PC-9 (cell line): ENCODE measurements around the gene DNAJC11. TPM values are rescaled to one million over a fixed set of nuclear protein-coding genes. Genes with fewer than 3 reads are reported as not detected.

ENCODE experiments used
- BruUV-seq: library from RNA; stranded (reverse); fragments of 400-500 nt; replicated peaks from 2 replicates; lab custom pipeline; 2021; lab: Mats Ljungman, UMichigan
- CTCF ChIA-PET: fragments of 300-600 bp; sonication (Branson Sonifier 250); formaldehyde crosslinking; loops from one replicate; lab custom pipeline; 2022; ENCODE audit warnings: antibody characterized with exemption; lab: Charles Lee
- POLR2A ChIA-PET: fragments of 300-600 bp; sonication (Branson Sonifier 250); formaldehyde crosslinking; loops from one replicate; lab custom pipeline; 2022; ENCODE audit warnings: antibody characterized with exemption; ENCODE audit not compliant: unreplicated experiment; lab: Charles Lee
- DNase-seq, 2 experiments: peaks; one replicate each; pipeline versions ENCODE4 v3.0.0 to v3.0.0-alpha.2; 2015 to 2022; ENCODE audit warnings: mixed read lengths in 1 of 2
- H2AFZ ChIP-seq: fragments of 200-600 bp; sonication (generic); 2 replicates; pipeline ENCODE4 v1.8.1; 2017; ENCODE audit warnings: antibody characterized with exemption
- H3F3A ChIP-seq: fragments of 200-600 bp; sonication (generic); 2 replicates; pipeline ENCODE4 v1.8.1; 2017; ENCODE audit warnings: antibody characterized with exemption, mild to moderate bottlenecking, low read depth; ENCODE audit not compliant: insufficient read depth
- H3K27ac ChIP-seq: fragments of 200-600 bp; sonication (generic); 2 replicates; pipeline ENCODE4 v1.6.1; 2016; ENCODE audit warnings: mixed run types
- H3K27me3 ChIP-seq: fragments of 200-600 bp; sonication (generic); 2 replicates; pipeline ENCODE4 v1.6.1; 2016; ENCODE audit warnings: low read depth, mixed run types; ENCODE audit not compliant: insufficient read depth
- H3K36me3 ChIP-seq: fragments of 200-600 bp; sonication (generic); 2 replicates; pipeline ENCODE4 v1.6.1; 2016; ENCODE audit warnings: low read depth, mixed run types
- H3K4me1 ChIP-seq: fragments of 200-600 bp; sonication (generic); replicated peaks from 2 replicates; pipeline ENCODE4 v1.6.1; 2016; ENCODE audit warnings: mixed run types; ENCODE audit not compliant: insufficient read depth
- H3K4me2 ChIP-seq: fragments of 200-600 bp; sonication (generic); 2 replicates; pipeline ENCODE4 v1.6.1; 2017; ENCODE audit warnings: mixed run types
- H3K4me3 ChIP-seq: fragments of 200-600 bp; sonication (generic); 2 replicates; pipeline ENCODE4 v1.6.1; 2016; ENCODE audit warnings: mixed run types
- H3K79me2 ChIP-seq: fragments of 200-600 bp; sonication (generic); 2 replicates; pipeline ENCODE4 v1.6.1; 2017; ENCODE audit warnings: low read depth, mixed run types
- H3K9me2 ChIP-seq: fragments of 200-600 bp; sonication (generic); 2 replicates; pipeline ENCODE4 v1.8.1; 2017; ENCODE audit warnings: mild to moderate bottlenecking; ENCODE audit not compliant: insufficient read depth
- H3K9me3 ChIP-seq: fragments of 200-600 bp; sonication (generic); 2 replicates; pipeline ENCODE4 v1.8.1; 2016; ENCODE audit warnings: low read depth; ENCODE audit not compliant: insufficient read depth
- H4K20me1 ChIP-seq: fragments of 200-600 bp; sonication (generic); 2 replicates; pipeline ENCODE4 v1.8.1; 2017; ENCODE audit not compliant: insufficient read depth
- EZH2 ChIP-seq: fragments of 200-600 bp; sonication (generic); IDR thresholded peaks from 2 replicates; pipeline ENCODE4 v1.8.0; 2017; ENCODE audit warnings: antibody characterized with exemption, low read depth
- intact Hi-C: fragments of 100-400 bp; cut with micrococcal nuclease; formaldehyde crosslinking; loops from one replicate; pipeline ENCODE4 v1.10.0; 2022; ENCODE audit not compliant: unreplicated experiment
- total RNA-seq: library from RNA; stranded (reverse); gene quantifications from 2 replicates; pipeline ENCODE4 v1.2.3, GENCODE V29; 2021
- TF ChIP-seq, protein P1 (sequence below): fragments of 200-600 bp; sonication (generic); conservative IDR thresholded peaks from 2 replicates; pipeline ENCODE4 v1.6.1; 2017; ENCODE audit warnings: mixed run types, antibody characterized with exemption, mild to moderate bottlenecking, moderate library complexity

The DNAJC11 gene
- total RNA-seq, 1 experiment from 2014 or later = 52.8 TPM

DNA sequence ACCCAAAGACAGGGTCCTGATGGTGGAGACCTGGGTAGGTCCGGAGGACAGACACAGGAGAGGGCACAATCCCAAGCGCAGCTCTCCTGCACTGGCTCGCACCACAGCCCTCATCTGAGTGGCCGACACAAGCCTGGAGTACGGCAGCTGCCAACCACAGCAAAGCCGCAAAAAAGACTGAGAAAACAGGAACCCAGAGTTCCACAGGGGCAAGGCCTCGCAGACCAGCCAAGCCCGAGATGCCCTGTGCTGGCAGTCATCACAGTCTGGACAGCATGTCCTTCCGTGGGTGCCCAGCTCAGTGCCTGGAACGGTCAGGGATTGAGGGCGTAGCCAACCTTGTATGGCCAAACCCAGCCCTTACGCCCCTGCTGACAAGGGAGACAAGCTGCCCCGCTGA, 110.4 kb downstream of the DNAJC11 start:
- no peak for DNase-seq
- Histone ChIP-seq H3K36me3 (no peaks in the 10 kb centered on the region), H3K4me1 (no peaks in the 10 kb centered on the region), H2AFZ (no peak overlapping the region), H4K20me1 (no peaks in the 10 kb centered on the region), H3K27me3 (no peaks in the 10 kb centered on the region), H3K9me3 (no peaks in the 10 kb centered on the region), H3F3A (no peaks in the 10 kb centered on the region; the same call in 1 of the 2 replicates), H3K27ac (no peak overlapping the region), H3K79me2 (0 out of 2 replicates have a peak, but pooled peaks cover 3% of the 10 kb centered on the region), H3K4me3 (no peak overlapping the region), H3K9me2 (no peaks in the 10 kb centered on the region), H3K4me2 (no peak overlapping the region)
- intact Hi-C loops = no loop called here
- POLR2A ChIA-PET = no interaction called here
- no TSS peak for BruUV-seq
- TF ChIP-seq, protein P1, sequence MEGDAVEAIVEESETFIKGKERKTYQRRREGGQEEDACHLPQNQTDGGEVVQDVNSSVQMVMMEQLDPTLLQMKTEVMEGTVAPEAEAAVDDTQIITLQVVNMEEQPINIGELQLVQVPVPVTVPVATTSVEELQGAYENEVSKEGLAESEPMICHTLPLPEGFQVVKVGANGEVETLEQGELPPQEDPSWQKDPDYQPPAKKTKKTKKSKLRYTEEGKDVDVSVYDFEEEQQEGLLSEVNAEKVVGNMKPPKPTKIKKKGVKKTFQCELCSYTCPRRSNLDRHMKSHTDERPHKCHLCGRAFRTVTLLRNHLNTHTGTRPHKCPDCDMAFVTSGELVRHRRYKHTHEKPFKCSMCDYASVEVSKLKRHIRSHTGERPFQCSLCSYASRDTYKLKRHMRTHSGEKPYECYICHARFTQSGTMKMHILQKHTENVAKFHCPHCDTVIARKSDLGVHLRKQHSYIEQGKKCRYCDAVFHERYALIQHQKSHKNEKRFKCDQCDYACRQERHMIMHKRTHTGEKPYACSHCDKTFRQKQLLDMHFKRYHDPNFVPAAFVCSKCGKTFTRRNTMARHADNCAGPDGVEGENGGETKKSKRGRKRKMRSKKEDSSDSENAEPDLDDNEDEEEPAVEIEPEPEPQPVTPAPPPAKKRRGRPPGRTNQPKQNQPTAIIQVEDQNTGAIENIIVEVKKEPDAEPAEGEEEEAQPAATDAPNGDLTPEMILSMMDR = no peak
- TF ChIP-seq EZH2 = no peak
- CTCF ChIA-PET = no interaction called here

DNA sequence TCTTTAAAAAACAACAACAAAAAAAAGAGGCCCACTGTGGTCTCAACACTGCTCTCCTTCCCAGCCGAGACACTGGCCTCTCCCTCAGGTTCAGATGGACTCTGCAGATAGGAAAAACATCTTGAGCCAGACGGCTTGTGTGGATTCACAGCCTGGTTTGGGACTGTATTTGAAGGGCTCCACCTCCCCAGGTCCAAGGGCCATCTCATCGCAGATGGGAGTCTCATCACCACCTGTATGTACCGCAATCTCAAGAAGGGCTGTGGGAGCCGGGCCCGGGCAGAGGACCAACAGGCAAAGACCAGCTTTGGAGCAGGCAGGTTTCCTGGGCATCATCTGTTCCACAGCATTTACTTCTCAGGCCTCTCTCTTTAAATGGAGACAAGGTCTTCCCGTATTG, 111.6 kb downstream of the DNAJC11 start:
- intact Hi-C loops = no loop called here
- no TSS peak for BruUV-seq
- DNase-seq = no peak
- Histone ChIP-seq H2AFZ (no peak overlapping the region), H3K79me2 (no peaks in the 10 kb centered on the region), H3K4me1 (no peaks in the 10 kb centered on the region), H3K9me3 (no peaks in the 10 kb centered on the region), H3K27ac (no peak overlapping the region), H3K27me3 (no peaks in the 10 kb centered on the region), H3F3A (no peaks in the 10 kb centered on the region; the same call in 1 of the 2 replicates), H3K4me2 (no peak overlapping the region), H4K20me1 (no peaks in the 10 kb centered on the region), H3K4me3 (no peak overlapping the region), H3K9me2 (no peaks in the 10 kb centered on the region), H3K36me3 (no peaks in the 10 kb centered on the region)
- CTCF ChIA-PET = interaction anchor here (0.7 kb wide), 1 partner anchor 15 kb away, joined by 4 read pairs; no protein-coding TSS in a partner anchor
- TF ChIP-seq EZH2 = no peak
- TF ChIP-seq, protein P1 = no peak
- POLR2A ChIA-PET = no interaction called here

GRCh38 chr1:6588893-6589520, 112.6 kb downstream of the DNAJC11 start:
- CTCF ChIA-PET = interaction anchor here (0.6 to 0.7 kb wide), 2 partner anchors 16 to 148 kb away, joined by 4 to 8 read pairs; no protein-coding TSS in a partner anchor
- no peaks in the 10 kb centered on the region for H3K4me1 ChIP-seq
- no peaks in the 10 kb centered on the region for H3K36me3 ChIP-seq
- no peaks in the 10 kb centered on the region for H3K9me3 ChIP-seq
- H4K20me1 ChIP-seq = no peaks in the 10 kb centered on the region
- H3K9me2 ChIP-seq = no peaks in the 10 kb centered on the region
- no peak overlapping the region for H2AFZ ChIP-seq
- no TSS peak for BruUV-seq
- TF ChIP-seq, protein P1 = no peak
- TF ChIP-seq EZH2 = no peak
- H3K4me2 ChIP-seq = no peak overlapping the region
- H3K27ac ChIP-seq = no peak overlapping the region
- intact Hi-C loops = no loop called here
- no peak for DNase-seq
- POLR2A ChIA-PET = no interaction called here
- no peaks in the 10 kb centered on the region; the same call in 1 of the 2 replicates for H3F3A ChIP-seq
- H3K79me2 ChIP-seq = no peaks in the 10 kb centered on the region
- no peaks in the 10 kb centered on the region for H3K27me3 ChIP-seq
- H3K4me3 ChIP-seq = no peak overlapping the region
